ENCODE data around the gene DOCK11. TPM values are rescaled to one million over a fixed set of nuclear protein-coding genes. Genes with fewer than 3 reads are reported as not detected.

Gene DOCK11
- total and polyA plus RNA-seq, 2 donors (not counting 1 experiment from before 2014, with no cell fraction given): 40.1 to 85.3 TPM

DNA sequence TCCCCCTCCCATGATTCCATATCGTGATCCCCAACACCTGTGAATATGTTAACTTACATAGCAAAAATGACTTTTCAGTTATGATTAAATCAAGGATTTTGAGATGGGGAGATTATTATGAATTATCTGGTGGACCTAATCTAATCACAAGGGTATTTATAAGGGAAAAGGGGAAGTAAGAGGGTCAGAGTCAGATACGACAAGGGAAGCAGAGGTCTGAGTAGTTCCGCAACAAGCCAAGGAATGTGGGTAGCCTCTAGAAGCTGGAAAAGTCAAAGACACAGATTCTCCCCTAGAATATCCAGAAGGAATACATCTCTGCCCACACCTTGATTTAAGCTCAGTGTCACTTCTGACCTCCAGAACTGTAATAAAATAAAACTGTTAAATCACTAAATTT, 230.8 kb downstream of the DOCK11 start:
- Histone ChIP-seq H3K4me1 (ENCODE audit: control insufficient read depth, extremely low read depth, insufficient read depth, low read length) (peaks cover 13% of the 10 kb centered on the region), H3K79me2 (ENCODE audit: control insufficient read depth, insufficient read depth, low read length) (peaks cover 6% of the 10 kb centered on the region), H3K27me3 (ENCODE audit: control insufficient read depth, insufficient read depth, low read length) (no peaks in the 10 kb centered on the region), H3K4me3 (replicated peaks in 1 of 4; ENCODE audit: control extremely low read depth in 1 of 4, insufficient read depth in 1 of 4, low read depth in 3 of 4, low read length in 4 of 4) (no peak overlapping the region), H4K20me1 (ENCODE audit: control insufficient read depth, extremely low read depth, insufficient read depth, low read length) (no peaks in the 10 kb centered on the region), H3K9me3 (ENCODE audit: control insufficient read depth, insufficient read depth, low read depth, low read length) (no peaks in the 10 kb centered on the region), H3K36me3 (ENCODE audit: control insufficient read depth, insufficient read depth, low read length) (no peaks in the 10 kb centered on the region), H3K9ac (ENCODE audit: insufficient read depth, low read length) (no peak overlapping the region), H3K27ac (ENCODE audit: insufficient read depth, low read length) (no peak overlapping the region), H3K4me2 (ENCODE audit: extremely low read depth, insufficient read depth, low read length) (peak overlapping the region; percentile 8), H2AFZ (ENCODE audit: low read length) (no peak overlapping the region)
- DNase-seq (ENCODE audit: low read depth in 2 of 2): no peak
- TF ChIP-seq, protein P1, sequence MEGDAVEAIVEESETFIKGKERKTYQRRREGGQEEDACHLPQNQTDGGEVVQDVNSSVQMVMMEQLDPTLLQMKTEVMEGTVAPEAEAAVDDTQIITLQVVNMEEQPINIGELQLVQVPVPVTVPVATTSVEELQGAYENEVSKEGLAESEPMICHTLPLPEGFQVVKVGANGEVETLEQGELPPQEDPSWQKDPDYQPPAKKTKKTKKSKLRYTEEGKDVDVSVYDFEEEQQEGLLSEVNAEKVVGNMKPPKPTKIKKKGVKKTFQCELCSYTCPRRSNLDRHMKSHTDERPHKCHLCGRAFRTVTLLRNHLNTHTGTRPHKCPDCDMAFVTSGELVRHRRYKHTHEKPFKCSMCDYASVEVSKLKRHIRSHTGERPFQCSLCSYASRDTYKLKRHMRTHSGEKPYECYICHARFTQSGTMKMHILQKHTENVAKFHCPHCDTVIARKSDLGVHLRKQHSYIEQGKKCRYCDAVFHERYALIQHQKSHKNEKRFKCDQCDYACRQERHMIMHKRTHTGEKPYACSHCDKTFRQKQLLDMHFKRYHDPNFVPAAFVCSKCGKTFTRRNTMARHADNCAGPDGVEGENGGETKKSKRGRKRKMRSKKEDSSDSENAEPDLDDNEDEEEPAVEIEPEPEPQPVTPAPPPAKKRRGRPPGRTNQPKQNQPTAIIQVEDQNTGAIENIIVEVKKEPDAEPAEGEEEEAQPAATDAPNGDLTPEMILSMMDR (conservative IDR thresholded peaks at IDR 0.05 in 1 of 2, IDR thresholded peaks at IDR 0.05 in 1 of 2; ENCODE audit: low read depth in 1 of 2, low read length in 2 of 2): no peak
- TF ChIP-seq EZH2 (IDR thresholded peaks at IDR 0.05; ENCODE audit: low read length, missing control alignments): no peak

- H3K9ac ChIP-seq (ENCODE audit: insufficient read depth, low read length): peak within 1 kb of the TSS; percentile 74
- peaks cover 6% of the 10 kb centered on the region for H3K79me2 ChIP-seq (ENCODE audit: control insufficient read depth, insufficient read depth, low read length)
- peak; percentile 76 to 83 for DNase-seq (ENCODE audit: low read depth in 2 of 2)
- peaks cover 13% of the 10 kb centered on the region for H3K4me1 ChIP-seq (ENCODE audit: control insufficient read depth, extremely low read depth, insufficient read depth, low read length)
- no peaks in the 10 kb centered on the region for H4K20me1 ChIP-seq (ENCODE audit: control insufficient read depth, extremely low read depth, insufficient read depth, low read length)
- H3K36me3 ChIP-seq (ENCODE audit: control insufficient read depth, insufficient read depth, low read length): no peaks in the 10 kb centered on the region
- peak within 1 kb of the TSS; percentile 37 to 69 (median 63) for H3K4me3 ChIP-seq (replicated peaks in 1 of 4; ENCODE audit: control extremely low read depth in 1 of 4, insufficient read depth in 1 of 4, low read depth in 3 of 4, low read length in 4 of 4)
- no peaks in the 10 kb centered on the region for H3K27me3 ChIP-seq (ENCODE audit: control insufficient read depth, insufficient read depth, low read length)
- no peaks in the 10 kb centered on the region for H3K9me3 ChIP-seq (ENCODE audit: control insufficient read depth, insufficient read depth, low read depth, low read length)
- H3K4me2 ChIP-seq (ENCODE audit: extremely low read depth, insufficient read depth, low read length): peak within 1 kb of the TSS; percentile 78
- TF ChIP-seq EZH2 (IDR thresholded peaks at IDR 0.05; ENCODE audit: low read length, missing control alignments): no peak
- TF ChIP-seq, protein P1 (conservative IDR thresholded peaks at IDR 0.05 in 1 of 2, IDR thresholded peaks at IDR 0.05 in 1 of 2; ENCODE audit: low read depth in 1 of 2, low read length in 2 of 2): no peak
- peak within 1 kb of the TSS; percentile 20 for H2AFZ ChIP-seq (ENCODE audit: low read length)
- peak within 1 kb of the TSS; percentile 80 for H3K27ac ChIP-seq (ENCODE audit: insufficient read depth, low read length)
These were observed 231.5 kb downstream of the DOCK11 start, which contains the start of gene IL13RA1 for GRCh38 chrX:118726887-118727685. TSS of gene IL13RA1 (plus strand) at chrX:118727606. CDS start at chrX:118727639, 33 bp downstream.

DNA sequence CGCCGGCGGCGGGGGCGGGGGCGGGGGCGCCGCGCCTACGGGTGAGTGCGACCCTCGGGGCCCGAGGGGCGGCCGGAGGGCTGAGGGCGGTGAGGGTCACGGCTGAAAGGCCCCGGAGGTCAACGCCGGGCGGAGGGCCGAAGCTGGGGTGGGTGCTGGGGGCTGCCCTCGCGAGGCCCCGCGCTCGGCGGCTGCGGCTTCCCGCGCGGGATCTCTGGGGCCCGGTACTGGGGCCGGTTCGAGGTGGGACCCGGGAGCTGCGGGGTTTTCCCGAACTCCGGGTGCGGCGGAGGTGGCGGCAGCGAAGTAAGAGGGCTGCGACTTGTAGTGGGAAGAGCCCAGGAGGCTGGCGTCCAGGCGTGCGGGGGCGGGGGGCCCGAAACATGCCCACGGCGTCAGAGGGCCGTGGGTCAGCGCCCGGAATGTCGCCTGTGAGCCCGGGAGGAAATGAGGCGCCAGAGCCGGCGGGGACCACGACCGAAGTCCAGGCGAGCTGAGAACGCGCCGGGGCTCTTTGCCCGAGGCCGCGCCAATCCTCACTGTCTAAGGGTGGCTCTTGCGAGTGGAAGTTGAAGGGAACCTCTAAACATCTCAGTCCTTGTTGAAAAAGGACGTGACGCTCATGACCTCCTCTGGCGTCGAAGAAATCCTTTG, 232.2 kb downstream of the DOCK11 start:
- TF ChIP-seq EZH2 (IDR thresholded peaks at IDR 0.05; ENCODE audit: low read length, missing control alignments): no peak
- TF ChIP-seq, protein P1 (conservative IDR thresholded peaks at IDR 0.05 in 1 of 2, IDR thresholded peaks at IDR 0.05 in 1 of 2; ENCODE audit: low read depth in 1 of 2, low read length in 2 of 2): no peak
- Histone ChIP-seq H3K27ac (ENCODE audit: insufficient read depth, low read length) (peak overlapping the region; percentile 80), H3K4me1 (ENCODE audit: control insufficient read depth, extremely low read depth, insufficient read depth, low read length) (peaks cover 13% of the 10 kb centered on the region), H2AFZ (ENCODE audit: low read length) (no peak overlapping the region), H3K36me3 (ENCODE audit: control insufficient read depth, insufficient read depth, low read length) (no peaks in the 10 kb centered on the region), H3K4me3 (replicated peaks in 1 of 4; ENCODE audit: control extremely low read depth in 1 of 4, insufficient read depth in 1 of 4, low read depth in 3 of 4, low read length in 4 of 4) (peak overlapping the region; percentile 37 to 69 (median 63)), H3K9ac (ENCODE audit: insufficient read depth, low read length) (peak overlapping the region; percentile 74), H3K4me2 (ENCODE audit: extremely low read depth, insufficient read depth, low read length) (peak overlapping the region; percentile 78), H3K79me2 (ENCODE audit: control insufficient read depth, insufficient read depth, low read length) (peaks cover 6% of the 10 kb centered on the region), H3K9me3 (ENCODE audit: control insufficient read depth, insufficient read depth, low read depth, low read length) (no peaks in the 10 kb centered on the region), H3K27me3 (ENCODE audit: control insufficient read depth, insufficient read depth, low read length) (no peaks in the 10 kb centered on the region), H4K20me1 (ENCODE audit: control insufficient read depth, extremely low read depth, insufficient read depth, low read length) (no peaks in the 10 kb centered on the region)
- DNase-seq (ENCODE audit: low read depth in 2 of 2): peak; percentile 21 to 36

Data from fibroblast of lung (primary cell).